Measurements from ENCODE around the gene PDP2.

- no peak for TF ChIP-seq POLR2A (IDR thresholded peaks at IDR 0.05; ENCODE audit: low read length)
- TF ChIP-seq GATA1 (IDR thresholded peaks at IDR 0.05; ENCODE audit: low read depth, low read length) = no peak
Measured at GRCh38 chr16:66902648-66903543, 22.6 kb downstream of the PDP2 start.
